ENCODE results near the gene CFAP54.

Gene CFAP54

GRCh38 chr12:96821592-96821991 is 332.2 kb downstream of the CFAP54 start:
- H3K4me3 ChIP-seq (replicated peaks; ENCODE audit: low read depth, low read length): no peak overlapping the region
- no peak for TF ChIP-seq CTCF (IDR thresholded peaks at IDR 0.05; ENCODE audit: low read depth, low read length, missing control alignments)
- DNase-seq (ENCODE audit: extremely low read depth, low read depth): no peak

- no peak for DNase-seq (ENCODE audit: extremely low read depth, low read depth)
- TF ChIP-seq CTCF (IDR thresholded peaks at IDR 0.05; ENCODE audit: low read depth, low read length, missing control alignments): no peak
- no peak overlapping the region for H3K4me3 ChIP-seq (replicated peaks; ENCODE audit: low read depth, low read length)
These were observed 333.3 kb downstream of the CFAP54 start for GRCh38 chr12:96822641-96823040.

GRCh38 chr12:96824074-96824837 is 334.9 kb downstream of the CFAP54 start:
- no peak for DNase-seq (ENCODE audit: extremely low read depth, low read depth)
- no peak for TF ChIP-seq CTCF (IDR thresholded peaks at IDR 0.05; ENCODE audit: low read depth, low read length, missing control alignments)
- no peak overlapping the region for H3K4me3 ChIP-seq (replicated peaks; ENCODE audit: low read depth, low read length)

- no peak for TF ChIP-seq CTCF (IDR thresholded peaks at IDR 0.05; ENCODE audit: low read depth, low read length, missing control alignments)
- no peak for DNase-seq (ENCODE audit: extremely low read depth, low read depth)
These were observed 335.5 kb downstream of the CFAP54 start for GRCh38 chr12:96824838-96825236.

GRCh38 chr12:96828169-96828789 is 338.9 kb downstream of the CFAP54 start:
- no peak for DNase-seq (ENCODE audit: extremely low read depth, low read depth)
- peak; percentile 8 for TF ChIP-seq CTCF (IDR thresholded peaks at IDR 0.05; ENCODE audit: low read depth, low read length, missing control alignments)
- no peak overlapping the region for H3K4me3 ChIP-seq (replicated peaks; ENCODE audit: low read depth, low read length)

More at GRCh38 chr12:96824838-96825236, 335.5 kb downstream of the CFAP54 start:
- H3K4me3 ChIP-seq (replicated peaks; ENCODE audit: low read depth, low read length): no peak overlapping the region

GRCh38 chr12:96829354-96829753 is 340.0 kb downstream of the CFAP54 start:
- no peak for TF ChIP-seq CTCF (IDR thresholded peaks at IDR 0.05; ENCODE audit: low read depth, low read length, missing control alignments)
- no peak overlapping the region for H3K4me3 ChIP-seq (replicated peaks; ENCODE audit: low read depth, low read length)
- no peak for DNase-seq (ENCODE audit: extremely low read depth, low read depth)

Measured in HFF-Myc (cell line).